G401.6 (cell line): ENCODE results near the gene CDKN2B-AS1.
"Not testable (repeated sequence)": the region's sequence is repeated elsewhere in the genome, so short reads cannot be mapped to it uniquely, and the experiment has no call there.

Source experiments
- FAIRE-seq: peaks from 2 replicates; lab custom pipeline; 2012; peaks lifted over from hg19 to GRCh38; lab: Jason Lieb, UNC

The CDKN2B-AS1 gene

GRCh38 chr9:21994556-21995005, at the start of gene CDKN2B-AS1:
CDKN2B-AS1 (plus strand) TSS chr9:21994791.
- no peak for FAIRE-seq

GRCh38 chr9:21945606-21946005, 49.0 kb upstream of the CDKN2B-AS1 start:
- FAIRE-seq = no peak

- no peak for FAIRE-seq
These were observed 35.8 kb upstream of the CDKN2B-AS1 start for GRCh38 chr9:21958833-21959232.

- not testable (repeated sequence) for FAIRE-seq
These were observed 35.3 kb upstream of the CDKN2B-AS1 start for GRCh38 chr9:21959268-21959667.

GRCh38 chr9:21961569-21961968, 33.0 kb upstream of the CDKN2B-AS1 start:
- FAIRE-seq = no peak

GRCh38 chr9:21964925-21965385, 29.6 kb upstream of the CDKN2B-AS1 start:
- no peak for FAIRE-seq

- FAIRE-seq = no peak
These were observed 29.1 kb upstream of the CDKN2B-AS1 start for GRCh38 chr9:21965401-21965951.

- no peak for FAIRE-seq
These were observed 28.3 kb upstream of the CDKN2B-AS1 start for GRCh38 chr9:21966140-21966851.

GRCh38 chr9:21967169-21967568, 27.4 kb upstream of the CDKN2B-AS1 start:
- FAIRE-seq = no peak

- FAIRE-seq = no peak
These were observed 26.9 kb upstream of the CDKN2B-AS1 start for GRCh38 chr9:21967702-21968101.

GRCh38 chr9:21968331-21969010, 26.1 kb upstream of the CDKN2B-AS1 start:
- no peak for FAIRE-seq

- no peak for FAIRE-seq
These were observed 25.3 kb upstream of the CDKN2B-AS1 start for GRCh38 chr9:21969011-21969940.

GRCh38 chr9:21969951-21970799, 24.4 kb upstream of the CDKN2B-AS1 start:
- no peak for FAIRE-seq

GRCh38 chr9:21970800-21971640, 23.6 kb upstream of the CDKN2B-AS1 start:
- FAIRE-seq = no peak

- no peak for FAIRE-seq
These were observed 22.2 kb upstream of the CDKN2B-AS1 start for GRCh38 chr9:21972361-21972760.

- FAIRE-seq = no peak
These were observed 20.3 kb upstream of the CDKN2B-AS1 start for GRCh38 chr9:21974343-21974721.

- no peak for FAIRE-seq
These were observed 19.7 kb upstream of the CDKN2B-AS1 start for GRCh38 chr9:21974722-21975409.

GRCh38 chr9:21976334-21976875, 18.2 kb upstream of the CDKN2B-AS1 start:
- FAIRE-seq = no peak

- no peak for FAIRE-seq
These were observed 12.2 kb upstream of the CDKN2B-AS1 start for GRCh38 chr9:21982391-21982790.
